GM12878 (cell line): ENCODE results near the gene RALB.

Experiments used
- EZH2 ChIP-seq: IDR thresholded peaks from 2 replicates; pipeline ENCODE4 v1.6.1; 2012; ENCODE audit warnings: low read depth, mild to moderate bottlenecking, control low read depth, inconsistent platforms, low read length, borderline replicate concordance; ENCODE audit not compliant: control insufficient read depth
- POLR2A ChIP-seq: IDR thresholded peaks from 2 replicates; pipeline ENCODE4 v1.6.1; 2011; ENCODE audit warnings: low read depth, mild to moderate bottlenecking, low read length
- SMAD1 ChIP-seq: fragments of 450-650 bp; IDR thresholded peaks from 2 replicates; pipeline ENCODE4 v1.6.1; 2018; ENCODE audit warnings: mild to moderate bottlenecking, low read depth; ENCODE audit not compliant: partially characterized antibody
- SMC3 ChIP-seq: IDR thresholded peaks from 2 replicates; pipeline ENCODE4 v1.6.1; 2011; ENCODE audit warnings: low read length, improper control_type of control experiment, borderline replicate concordance
- ZNF274 ChIP-seq: IDR thresholded peaks from one replicate; pipeline ENCODE4 v1.8.0; 2011; ENCODE audit not compliant: insufficient read length, insufficient read depth
- TF ChIP-seq, protein P1 (sequence below), 3 experiments: IDR thresholded peaks in 2 of 3; conservative IDR thresholded peaks in 1 of 3; 2 replicates each; pipeline ENCODE4 v1.5.1; 2011; ENCODE audit warnings: low read depth in 3 of 3, low read length in 3 of 3, mild to moderate bottlenecking in 3 of 3, control low read depth in 2 of 3, moderate library complexity in 2 of 3, inconsistent platforms in 1 of 3, mixed read lengths in 1 of 3; ENCODE audit not compliant: control insufficient read depth in 2 of 3, insufficient read depth in 1 of 3; ENCODE audit errors: extremely low read depth in 1 of 3
- TF ChIP-seq, protein P2 (sequence below): fragments of 450-650 bp; IDR thresholded peaks from 2 replicates; pipeline ENCODE4 v1.6.1; 2017; ENCODE audit warnings: antibody characterized with exemption, mild to moderate bottlenecking, moderate library complexity

DNA sequence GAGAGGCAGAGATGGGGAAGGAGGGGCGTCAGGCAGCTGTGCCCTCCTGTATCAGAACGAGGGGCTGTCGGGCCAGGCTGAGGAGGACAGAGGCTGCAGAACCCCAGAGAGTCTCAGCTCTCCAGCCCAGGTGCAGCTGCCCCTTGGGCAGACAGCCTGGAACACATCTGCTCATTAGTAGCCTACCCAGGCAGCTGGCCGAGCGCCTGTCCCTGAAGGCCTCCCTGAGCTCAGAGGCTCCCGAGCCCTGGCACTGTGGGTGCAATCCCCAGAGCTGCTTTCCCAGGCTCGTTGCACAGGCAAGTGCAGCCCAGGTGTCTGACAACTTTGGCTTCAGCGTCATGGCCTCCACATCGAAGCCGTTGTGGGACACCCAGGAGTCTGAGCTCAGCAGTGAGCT, 16.3 kb upstream of the RALB start:
- TF ChIP-seq SMC3 (no peak), EZH2 (no peak), SMAD1 (no peak), ZNF274 (no peak), POLR2A (no peak)
- TF ChIP-seq, protein P1, sequence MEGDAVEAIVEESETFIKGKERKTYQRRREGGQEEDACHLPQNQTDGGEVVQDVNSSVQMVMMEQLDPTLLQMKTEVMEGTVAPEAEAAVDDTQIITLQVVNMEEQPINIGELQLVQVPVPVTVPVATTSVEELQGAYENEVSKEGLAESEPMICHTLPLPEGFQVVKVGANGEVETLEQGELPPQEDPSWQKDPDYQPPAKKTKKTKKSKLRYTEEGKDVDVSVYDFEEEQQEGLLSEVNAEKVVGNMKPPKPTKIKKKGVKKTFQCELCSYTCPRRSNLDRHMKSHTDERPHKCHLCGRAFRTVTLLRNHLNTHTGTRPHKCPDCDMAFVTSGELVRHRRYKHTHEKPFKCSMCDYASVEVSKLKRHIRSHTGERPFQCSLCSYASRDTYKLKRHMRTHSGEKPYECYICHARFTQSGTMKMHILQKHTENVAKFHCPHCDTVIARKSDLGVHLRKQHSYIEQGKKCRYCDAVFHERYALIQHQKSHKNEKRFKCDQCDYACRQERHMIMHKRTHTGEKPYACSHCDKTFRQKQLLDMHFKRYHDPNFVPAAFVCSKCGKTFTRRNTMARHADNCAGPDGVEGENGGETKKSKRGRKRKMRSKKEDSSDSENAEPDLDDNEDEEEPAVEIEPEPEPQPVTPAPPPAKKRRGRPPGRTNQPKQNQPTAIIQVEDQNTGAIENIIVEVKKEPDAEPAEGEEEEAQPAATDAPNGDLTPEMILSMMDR (IDR thresholded peaks at IDR 0.05 in 2 of 3, conservative IDR thresholded peaks at IDR 0.05 in 1 of 3; ENCODE audit: control insufficient read depth in 2 of 3, extremely low read depth in 1 of 3, insufficient read depth in 1 of 3, low read depth in 3 of 3, low read length in 3 of 3): no peak
- TF ChIP-seq, protein P2, sequence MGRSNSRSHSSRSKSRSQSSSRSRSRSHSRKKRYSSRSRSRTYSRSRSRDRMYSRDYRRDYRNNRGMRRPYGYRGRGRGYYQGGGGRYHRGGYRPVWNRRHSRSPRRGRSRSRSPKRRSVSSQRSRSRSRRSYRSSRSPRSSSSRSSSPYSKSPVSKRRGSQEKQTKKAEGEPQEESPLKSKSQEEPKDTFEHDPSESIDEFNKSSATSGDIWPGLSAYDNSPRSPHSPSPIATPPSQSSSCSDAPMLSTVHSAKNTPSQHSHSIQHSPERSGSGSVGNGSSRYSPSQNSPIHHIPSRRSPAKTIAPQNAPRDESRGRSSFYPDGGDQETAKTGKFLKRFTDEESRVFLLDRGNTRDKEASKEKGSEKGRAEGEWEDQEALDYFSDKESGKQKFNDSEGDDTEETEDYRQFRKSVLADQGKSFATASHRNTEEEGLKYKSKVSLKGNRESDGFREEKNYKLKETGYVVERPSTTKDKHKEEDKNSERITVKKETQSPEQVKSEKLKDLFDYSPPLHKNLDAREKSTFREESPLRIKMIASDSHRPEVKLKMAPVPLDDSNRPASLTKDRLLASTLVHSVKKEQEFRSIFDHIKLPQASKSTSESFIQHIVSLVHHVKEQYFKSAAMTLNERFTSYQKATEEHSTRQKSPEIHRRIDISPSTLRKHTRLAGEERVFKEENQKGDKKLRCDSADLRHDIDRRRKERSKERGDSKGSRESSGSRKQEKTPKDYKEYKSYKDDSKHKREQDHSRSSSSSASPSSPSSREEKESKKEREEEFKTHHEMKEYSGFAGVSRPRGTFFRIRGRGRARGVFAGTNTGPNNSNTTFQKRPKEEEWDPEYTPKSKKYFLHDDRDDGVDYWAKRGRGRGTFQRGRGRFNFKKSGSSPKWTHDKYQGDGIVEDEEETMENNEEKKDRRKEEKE: no peak
